ENCODE measurements around the gene SGCE. TPM values are rescaled to one million over a fixed set of nuclear protein-coding genes. Genes with fewer than 3 reads are reported as not detected.

The SGCE gene
- total RNA-seq, 2 donors from 2014 or later, result 0.65 TPM; not detected in 1

DNA sequence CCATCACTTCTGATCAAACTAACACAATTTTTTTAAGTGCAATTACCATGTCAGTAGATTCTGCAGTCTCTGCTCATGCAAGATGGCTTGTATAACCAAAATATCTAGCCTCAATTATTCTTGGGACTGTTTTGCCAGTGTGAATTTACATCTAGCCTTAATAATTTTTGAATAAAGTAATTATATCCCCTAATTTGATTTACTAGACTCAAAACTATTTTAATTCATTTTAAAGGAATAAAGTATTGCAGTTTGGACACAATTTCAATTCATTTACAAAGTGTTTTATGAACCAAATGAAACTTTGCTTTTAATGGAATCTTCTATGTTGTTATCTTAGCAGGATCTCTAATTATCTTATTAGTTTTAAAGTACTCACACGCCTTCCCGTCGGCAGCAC, 55.7 kb downstream of the SGCE start:
- H3K9me3 ChIP-seq (ENCODE audit: control insufficient read depth, low read length, poor library complexity, severe bottlenecking), result no peaks in the 10 kb centered on the region
- no peak for ATAC-seq
- Mint-ChIP-seq H3K27ac (no peak overlapping the region), H3K4me3 (no peak overlapping the region), H3K4me1 (no peaks in the 10 kb centered on the region), H3K27me3 (no peaks in the 10 kb centered on the region), H3K36me3 (ENCODE audit: low read depth) (no peaks in the 10 kb centered on the region)
- no peak for DNase-seq

DNA sequence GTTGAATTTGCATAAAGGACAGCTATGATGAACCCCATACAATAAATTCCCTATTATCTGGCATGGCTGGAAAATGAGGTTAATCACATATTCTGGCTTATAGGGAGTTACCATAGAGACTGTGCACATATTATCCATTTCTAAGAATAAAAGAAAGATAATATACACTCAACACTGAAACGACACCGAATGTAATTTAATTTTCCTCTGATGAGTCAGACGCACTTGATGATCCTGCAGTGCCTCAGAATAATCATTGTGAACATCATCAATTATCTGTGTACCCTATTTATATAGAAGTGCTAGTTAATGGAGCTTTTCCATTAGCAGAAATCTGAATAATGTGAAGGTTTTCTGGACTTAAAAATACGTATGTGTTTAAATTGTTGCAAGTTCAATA, 60.2 kb downstream of the SGCE start:
- no peak overlapping the region for H3K4me3 Mint-ChIP-seq
- DNase-seq (no peak), ATAC-seq (no peak)
- H3K27me3 Mint-ChIP-seq, result no peaks in the 10 kb centered on the region
- no peak overlapping the region for H3K27ac Mint-ChIP-seq
- no peaks in the 10 kb centered on the region for H3K4me1 Mint-ChIP-seq
- no peaks in the 10 kb centered on the region for H3K9me3 ChIP-seq (ENCODE audit: control insufficient read depth, low read length, poor library complexity, severe bottlenecking)
- H3K36me3 Mint-ChIP-seq (ENCODE audit: low read depth), result no peaks in the 10 kb centered on the region

- Mint-ChIP-seq H3K4me1 (no peaks in the 10 kb centered on the region), H3K36me3 (ENCODE audit: low read depth) (no peaks in the 10 kb centered on the region)
- DNase-seq, result no peak
Measured at GRCh38 chr7:94594882-94595281, 61.1 kb downstream of the SGCE start.

DNA sequence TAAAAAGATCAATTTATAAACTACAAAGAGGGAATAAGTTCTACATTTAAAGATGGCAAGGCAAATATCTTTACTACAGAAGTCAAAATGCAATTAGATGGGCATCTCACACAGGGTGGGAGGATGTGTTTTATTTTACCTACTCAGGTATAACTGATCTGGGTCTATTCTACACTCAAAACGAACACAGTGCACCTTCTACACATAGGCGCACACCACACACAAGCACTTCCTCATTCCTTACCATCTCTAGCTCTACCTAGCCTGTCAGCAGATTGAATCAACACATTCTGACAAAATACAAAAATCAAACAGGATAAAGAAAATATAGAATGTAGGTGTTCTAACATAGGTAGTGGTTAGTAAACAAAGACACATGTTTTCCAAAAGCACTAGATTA, 64.8 kb downstream of the SGCE start:
- ATAC-seq (no peak), DNase-seq (no peak)
- Mint-ChIP-seq H3K27me3 (no peaks in the 10 kb centered on the region), H3K36me3 (ENCODE audit: low read depth) (no peaks in the 10 kb centered on the region), H3K4me1 (no peaks in the 10 kb centered on the region), H3K4me3 (no peak overlapping the region), H3K27ac (no peak overlapping the region)
- no peaks in the 10 kb centered on the region for H3K9me3 ChIP-seq (ENCODE audit: control insufficient read depth, low read length, poor library complexity, severe bottlenecking)

More at GRCh38 chr7:94594882-94595281, 61.1 kb downstream of the SGCE start:
- H3K9me3 ChIP-seq (ENCODE audit: control insufficient read depth, low read length, poor library complexity, severe bottlenecking), result no peaks in the 10 kb centered on the region
- H3K27ac Mint-ChIP-seq, result no peak overlapping the region
- no peaks in the 10 kb centered on the region for H3K27me3 Mint-ChIP-seq
- no peak overlapping the region for H3K4me3 Mint-ChIP-seq
- no peak for ATAC-seq

- Mint-ChIP-seq H3K36me3 (ENCODE audit: low read depth) (no peaks in the 10 kb centered on the region), H3K4me3 (no peak overlapping the region), H3K27me3 (no peaks in the 10 kb centered on the region), H3K27ac (no peak overlapping the region), H3K4me1 (no peaks in the 10 kb centered on the region)
- no peaks in the 10 kb centered on the region for H3K9me3 ChIP-seq (ENCODE audit: control insufficient read depth, low read length, poor library complexity, severe bottlenecking)
- no peak for ATAC-seq
- no peak for DNase-seq
Measured at GRCh38 chr7:94590526-94591162, 65.3 kb downstream of the SGCE start.

GRCh38 chr7:94588075-94588474, 67.9 kb downstream of the SGCE start:
- no peak for DNase-seq
- Mint-ChIP-seq H3K27ac (no peak overlapping the region), H3K36me3 (ENCODE audit: low read depth) (no peaks in the 10 kb centered on the region), H3K4me3 (no peak overlapping the region), H3K27me3 (no peaks in the 10 kb centered on the region), H3K4me1 (no peaks in the 10 kb centered on the region)
- H3K9me3 ChIP-seq (ENCODE audit: control insufficient read depth, low read length, poor library complexity, severe bottlenecking), result no peaks in the 10 kb centered on the region
- ATAC-seq, result no peak

GRCh38 chr7:94584113-94584512, 71.8 kb downstream of the SGCE start:
- no peaks in the 10 kb centered on the region for H3K4me1 Mint-ChIP-seq
- DNase-seq, result no peak
- H3K27me3 Mint-ChIP-seq, result no peaks in the 10 kb centered on the region
- no peak for ATAC-seq
- peaks cover 4% of the 10 kb centered on the region for H3K36me3 Mint-ChIP-seq (ENCODE audit: low read depth)
- no peaks in the 10 kb centered on the region for H3K9me3 ChIP-seq (ENCODE audit: control insufficient read depth, low read length, poor library complexity, severe bottlenecking)
- no peak overlapping the region for H3K4me3 Mint-ChIP-seq
- H3K27ac Mint-ChIP-seq, result no peak overlapping the region

- DNase-seq, result no peak
- no peaks in the 10 kb centered on the region for H3K4me1 Mint-ChIP-seq
- no peak overlapping the region for H3K4me3 Mint-ChIP-seq
- no peaks in the 10 kb centered on the region for H3K9me3 ChIP-seq (ENCODE audit: control insufficient read depth, low read length, poor library complexity, severe bottlenecking)
- ATAC-seq, result no peak
- H3K27ac Mint-ChIP-seq, result no peak overlapping the region
- H3K27me3 Mint-ChIP-seq, result no peaks in the 10 kb centered on the region
- H3K36me3 Mint-ChIP-seq (ENCODE audit: low read depth), result peaks cover 7% of the 10 kb centered on the region
Measured at GRCh38 chr7:94580601-94581000, 75.3 kb downstream of the SGCE start.

DNA sequence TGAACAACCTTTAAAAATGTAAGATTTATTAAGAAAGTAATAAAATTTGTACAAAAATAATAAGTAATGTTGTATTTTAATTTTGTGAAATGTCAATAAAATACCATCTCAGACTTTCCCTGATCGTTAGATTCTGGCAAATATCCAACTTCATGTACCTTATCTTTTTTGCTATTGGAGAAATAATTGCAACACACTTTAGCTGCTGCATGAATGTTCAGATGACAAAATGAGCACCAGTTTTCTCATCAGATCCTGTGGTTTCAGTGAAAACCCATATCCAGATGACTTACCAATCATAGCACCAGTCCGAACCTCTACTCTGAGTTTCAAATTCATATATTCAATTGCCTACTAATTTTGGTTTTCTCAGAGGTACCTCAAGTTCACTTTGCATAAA, 76.5 kb downstream of the SGCE start:
- DNase-seq (no peak), ATAC-seq (no peak)
- H3K27ac Mint-ChIP-seq, result no peak overlapping the region
- no peaks in the 10 kb centered on the region for H3K4me1 Mint-ChIP-seq
- peaks cover 11% of the 10 kb centered on the region for H3K36me3 Mint-ChIP-seq (ENCODE audit: low read depth)
- no peaks in the 10 kb centered on the region for H3K9me3 ChIP-seq (ENCODE audit: control insufficient read depth, low read length, poor library complexity, severe bottlenecking)
- no peaks in the 10 kb centered on the region for H3K27me3 Mint-ChIP-seq
- no peak overlapping the region for H3K4me3 Mint-ChIP-seq

DNA sequence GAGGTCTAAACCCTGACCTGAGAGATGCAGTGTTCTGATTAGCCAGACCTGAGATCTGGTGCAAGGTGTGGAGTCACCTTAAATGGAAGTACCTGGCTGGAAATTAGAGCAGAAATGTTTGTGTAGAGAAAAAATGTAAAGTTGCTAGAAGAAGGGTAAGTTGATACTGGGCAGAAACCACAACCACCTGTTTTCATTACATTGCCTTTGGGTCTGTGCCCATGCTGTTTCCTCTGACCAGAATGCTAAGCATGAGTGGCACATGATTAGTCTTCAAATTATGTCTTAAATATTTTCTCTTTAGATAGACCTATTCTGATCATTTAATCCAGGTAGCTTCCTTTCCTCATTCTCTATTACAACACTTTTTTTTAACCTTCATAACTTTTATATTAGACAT, 77.3 kb downstream of the SGCE start:
- Mint-ChIP-seq H3K27ac (no peak overlapping the region), H3K4me1 (no peaks in the 10 kb centered on the region), H3K27me3 (no peaks in the 10 kb centered on the region), H3K36me3 (ENCODE audit: low read depth) (peaks cover 15% of the 10 kb centered on the region), H3K4me3 (no peak overlapping the region)
- DNase-seq, result no peak
- no peaks in the 10 kb centered on the region for H3K9me3 ChIP-seq (ENCODE audit: control insufficient read depth, low read length, poor library complexity, severe bottlenecking)
- no peak for ATAC-seq

DNA sequence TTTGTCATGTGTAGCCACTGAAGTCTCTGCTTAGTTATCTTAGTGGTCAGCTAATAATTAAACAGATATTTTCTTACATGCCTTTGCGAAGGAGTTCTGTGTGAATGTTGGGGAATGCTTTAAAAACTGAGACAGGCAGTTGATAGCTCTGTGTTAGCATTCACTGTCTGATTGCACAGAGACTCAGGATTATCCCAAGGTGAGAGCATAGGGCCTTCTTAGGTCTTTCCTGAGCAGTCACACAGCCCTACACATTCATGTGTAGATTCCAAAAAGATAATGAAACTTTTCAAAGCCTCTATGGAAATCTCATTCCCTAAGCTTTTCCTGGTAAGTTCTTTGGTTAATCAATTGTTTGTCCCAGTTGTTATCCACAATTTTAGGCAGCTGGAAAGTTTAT, 78.6 kb downstream of the SGCE start:
- Mint-ChIP-seq H3K27me3 (no peaks in the 10 kb centered on the region), H3K36me3 (ENCODE audit: low read depth) (peaks cover 19% of the 10 kb centered on the region), H3K27ac (no peak overlapping the region), H3K4me3 (no peak overlapping the region), H3K4me1 (no peaks in the 10 kb centered on the region)
- no peaks in the 10 kb centered on the region for H3K9me3 ChIP-seq (ENCODE audit: control insufficient read depth, low read length, poor library complexity, severe bottlenecking)
- DNase-seq (no peak), ATAC-seq (no peak)

DNA sequence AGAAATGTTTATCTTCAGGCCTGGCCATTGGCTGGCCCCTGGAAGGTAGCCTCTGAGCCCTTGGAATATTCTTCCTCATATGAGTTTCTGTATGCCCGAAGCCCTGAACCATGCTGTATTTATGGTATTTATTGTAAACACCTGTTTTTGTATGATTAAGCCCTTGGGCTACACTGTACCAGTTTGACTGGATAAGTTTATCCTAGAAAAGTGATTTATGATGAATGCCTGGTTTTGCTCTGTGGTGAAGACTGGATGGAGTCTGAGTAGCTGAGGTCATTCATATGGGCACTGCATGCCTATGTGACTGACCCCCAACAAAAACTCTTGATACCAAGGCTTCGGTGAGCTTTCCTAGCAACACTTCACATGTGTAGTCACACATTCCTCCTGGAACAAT, 79.6 kb downstream of the SGCE start:
- no peak overlapping the region for H3K4me3 Mint-ChIP-seq
- no peak for DNase-seq
- ATAC-seq, result no peak
- peaks cover 19% of the 10 kb centered on the region for H3K36me3 Mint-ChIP-seq (ENCODE audit: low read depth)
- no peaks in the 10 kb centered on the region for H3K9me3 ChIP-seq (ENCODE audit: control insufficient read depth, low read length, poor library complexity, severe bottlenecking)
- H3K4me1 Mint-ChIP-seq, result no peaks in the 10 kb centered on the region
- H3K27ac Mint-ChIP-seq, result no peak overlapping the region
- H3K27me3 Mint-ChIP-seq, result no peaks in the 10 kb centered on the region

GRCh38 chr7:94575646-94576045, 80.3 kb downstream of the SGCE start:
- Mint-ChIP-seq H3K27ac (no peak overlapping the region), H3K36me3 (ENCODE audit: low read depth) (peaks cover 19% of the 10 kb centered on the region), H3K4me1 (no peaks in the 10 kb centered on the region), H3K4me3 (no peak overlapping the region), H3K27me3 (no peaks in the 10 kb centered on the region)
- ATAC-seq (no peak), DNase-seq (no peak)
- no peaks in the 10 kb centered on the region for H3K9me3 ChIP-seq (ENCODE audit: control insufficient read depth, low read length, poor library complexity, severe bottlenecking)

DNA sequence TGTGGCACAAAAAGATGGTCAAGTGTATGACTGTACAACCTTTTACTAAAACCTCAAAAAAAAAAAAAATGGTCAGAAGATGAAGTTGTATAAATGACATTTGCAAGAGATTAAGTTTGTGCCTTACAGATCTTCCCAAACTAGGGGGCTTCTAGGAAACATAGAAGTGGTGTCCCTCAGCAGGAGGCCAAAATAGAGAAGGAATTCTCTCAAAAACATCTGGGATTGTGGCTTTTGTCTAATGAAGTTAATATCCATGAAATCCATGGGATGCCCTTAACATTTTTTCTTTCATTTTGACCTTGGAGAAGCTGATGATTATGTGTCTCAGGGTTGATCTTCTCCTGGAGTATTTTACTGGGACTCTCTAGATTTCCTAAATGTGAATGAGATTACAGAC, 84.1 kb downstream of the SGCE start:
- DNase-seq (no peak), ATAC-seq (no peak)
- no peaks in the 10 kb centered on the region for H3K9me3 ChIP-seq (ENCODE audit: control insufficient read depth, low read length, poor library complexity, severe bottlenecking)
- H3K27ac Mint-ChIP-seq, result no peak overlapping the region
- H3K4me1 Mint-ChIP-seq, result no peaks in the 10 kb centered on the region
- H3K27me3 Mint-ChIP-seq, result no peaks in the 10 kb centered on the region
- no peak overlapping the region for H3K4me3 Mint-ChIP-seq
- peaks cover 15% of the 10 kb centered on the region for H3K36me3 Mint-ChIP-seq (ENCODE audit: low read depth)
